Stimulated activated CD4-positive, alpha-beta T cell treated with anti-CD3 and anti-CD28 coated beads, Interleukin-1b, Interleukin-23, amount 100 ng/mL, for 4 hours (primary cell): ENCODE results near the gene EXOC6B.

ENCODE experiments used
- DNase-seq, 2 donors: peaks; one replicate each; pipeline ENCODE4 v3.0.0-alpha.2; 2020; ENCODE audit warnings: low read depth in 2 of 2

Gene EXOC6B

DNA sequence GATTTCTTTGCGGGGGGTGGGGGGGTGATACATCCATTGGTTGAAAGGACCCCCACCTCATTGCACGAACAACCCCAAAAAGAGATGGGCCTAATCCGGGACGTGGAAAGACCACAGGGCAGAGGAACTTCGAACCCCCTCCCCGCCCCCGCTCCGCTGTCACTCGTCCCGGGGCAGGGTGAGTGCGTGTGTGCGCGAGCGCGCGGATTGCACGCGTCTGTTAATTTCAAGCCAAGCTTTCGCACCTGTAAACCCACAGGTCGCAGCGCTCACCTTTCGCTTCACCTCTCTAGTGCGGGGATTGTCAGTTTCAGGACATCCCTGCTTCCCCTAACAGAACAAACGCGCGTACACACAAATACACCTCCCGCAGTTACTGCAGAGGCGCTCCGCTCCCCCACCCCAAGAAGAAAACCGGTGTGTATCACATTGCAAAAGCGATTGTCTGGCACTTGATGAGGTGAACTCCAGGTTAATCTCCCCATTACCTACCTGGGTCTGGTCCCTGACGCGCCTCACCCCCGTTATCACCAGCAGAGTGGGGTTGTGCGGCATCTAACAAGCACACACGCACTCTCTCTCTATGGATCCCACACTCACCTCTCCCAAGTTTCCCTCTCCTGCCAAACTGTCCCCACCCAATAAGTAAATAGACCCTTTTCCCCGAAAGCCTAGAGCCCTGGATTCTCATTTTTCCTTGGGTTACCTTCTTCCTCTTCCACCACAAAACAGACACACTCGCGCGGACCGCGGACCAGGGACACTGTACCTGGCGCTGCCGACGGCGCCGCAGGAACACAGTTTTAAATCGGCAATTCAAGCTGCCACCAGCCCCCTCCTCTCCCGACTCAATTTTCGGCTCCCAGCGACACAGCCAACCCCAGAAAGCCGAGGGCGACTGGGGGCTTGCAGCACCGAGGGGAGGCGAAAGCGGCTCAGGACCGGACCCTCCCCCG is 679.2 kb downstream of the EXOC6B start:
- no peak for DNase-seq

DNA sequence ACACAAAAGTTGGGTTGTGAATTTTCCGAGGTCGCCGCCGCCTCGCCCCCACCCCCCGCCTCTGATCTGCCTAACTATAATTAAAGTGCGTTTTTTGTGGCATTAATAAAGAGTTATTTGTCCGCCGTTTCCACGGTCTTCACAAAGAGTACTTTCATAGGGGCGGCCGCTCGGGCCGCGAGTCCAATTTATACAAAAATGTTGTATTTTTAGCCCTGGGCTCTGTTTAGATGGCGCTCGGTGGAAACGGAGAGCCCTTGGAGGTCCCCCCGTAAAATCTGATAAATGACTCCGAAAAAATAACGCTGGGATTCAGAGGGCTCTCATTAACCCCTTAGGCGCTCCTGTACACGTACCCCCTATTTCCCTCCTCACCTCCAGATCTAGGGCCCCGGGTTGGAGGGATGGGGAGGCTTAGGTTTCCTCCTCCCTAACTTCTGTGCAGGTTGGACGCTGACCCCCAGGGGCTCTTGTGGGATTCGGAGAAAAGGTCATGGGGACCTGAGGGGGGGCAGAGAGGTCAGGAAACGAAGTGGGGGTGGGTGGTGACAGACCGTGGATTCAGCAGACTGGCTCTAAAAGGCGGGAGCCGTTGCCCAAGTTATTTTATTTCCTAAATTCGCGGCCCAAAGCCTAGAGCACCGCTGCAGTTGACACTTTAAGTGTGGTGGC is 680.0 kb downstream of the EXOC6B start:
- DNase-seq: no peak

DNA sequence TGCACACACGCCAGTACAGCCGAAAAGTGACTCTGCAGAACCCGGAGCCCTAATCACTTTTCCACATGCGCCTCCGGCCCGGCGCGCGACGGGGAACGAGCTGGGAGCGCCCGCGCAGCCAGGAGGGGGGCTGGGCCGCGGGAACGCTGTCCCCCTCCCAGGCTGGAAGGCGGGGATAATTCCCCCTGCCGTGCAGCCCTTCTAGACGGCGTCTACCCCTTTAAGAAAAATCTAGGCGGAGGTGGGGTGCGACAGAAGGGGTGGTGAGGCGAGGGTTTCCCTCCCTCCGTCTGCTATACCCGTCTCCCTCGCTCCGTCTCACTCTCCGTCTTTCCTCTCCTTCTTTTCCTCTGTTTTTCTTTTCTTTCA is 680.6 kb downstream of the EXOC6B start:
- DNase-seq: no peak

DNA sequence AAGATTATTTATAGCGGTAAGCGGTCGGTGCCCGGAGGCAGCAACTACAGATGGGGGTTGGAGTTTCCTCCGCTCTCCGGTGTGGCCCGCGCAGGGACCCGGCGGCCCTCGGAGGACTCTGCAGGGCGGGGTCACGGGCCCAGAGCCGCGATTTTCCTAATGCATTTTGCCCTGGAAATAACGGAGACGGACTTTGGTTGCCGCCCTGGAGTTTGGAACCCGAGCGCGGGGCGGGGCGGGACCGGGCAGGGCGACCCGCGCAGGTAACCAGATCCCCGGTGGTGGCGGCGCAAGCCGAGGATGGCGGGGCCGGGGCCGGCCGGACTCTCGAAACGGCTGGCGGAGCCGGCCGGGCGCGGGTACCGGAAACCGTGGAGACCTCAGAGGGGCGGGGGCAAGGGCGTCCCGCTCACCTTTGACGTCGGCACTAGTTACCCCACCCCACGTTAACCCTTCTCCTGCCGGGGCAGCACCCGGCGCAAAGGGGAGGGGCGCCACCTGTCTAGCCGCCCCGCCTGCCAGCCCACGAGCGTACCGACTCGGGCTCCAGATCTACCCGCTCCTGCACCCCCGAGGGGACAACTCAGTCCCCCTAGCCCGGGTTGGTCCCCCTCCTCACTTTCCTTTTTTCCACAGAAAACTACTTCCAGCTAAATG is 681.1 kb downstream of the EXOC6B start:
- no peak for DNase-seq

DNA sequence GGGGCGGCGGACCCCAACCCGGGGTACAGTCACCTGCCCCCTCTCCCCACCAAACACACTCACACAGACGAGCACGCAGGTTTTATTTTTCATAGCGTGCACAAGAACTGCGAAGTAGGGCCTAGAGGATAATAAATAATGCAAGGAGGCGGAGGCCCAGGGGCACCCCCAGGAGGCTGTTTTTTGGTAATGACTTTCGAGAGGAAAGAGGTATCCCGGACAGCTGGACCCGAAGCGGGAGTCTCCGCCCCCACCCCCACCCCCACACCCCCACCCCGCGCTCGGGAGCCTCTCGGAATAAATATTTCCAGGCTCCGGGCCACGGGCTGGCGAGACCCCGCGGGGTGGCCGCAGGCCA is 681.6 kb downstream of the EXOC6B start:
- DNase-seq: no peak

DNA sequence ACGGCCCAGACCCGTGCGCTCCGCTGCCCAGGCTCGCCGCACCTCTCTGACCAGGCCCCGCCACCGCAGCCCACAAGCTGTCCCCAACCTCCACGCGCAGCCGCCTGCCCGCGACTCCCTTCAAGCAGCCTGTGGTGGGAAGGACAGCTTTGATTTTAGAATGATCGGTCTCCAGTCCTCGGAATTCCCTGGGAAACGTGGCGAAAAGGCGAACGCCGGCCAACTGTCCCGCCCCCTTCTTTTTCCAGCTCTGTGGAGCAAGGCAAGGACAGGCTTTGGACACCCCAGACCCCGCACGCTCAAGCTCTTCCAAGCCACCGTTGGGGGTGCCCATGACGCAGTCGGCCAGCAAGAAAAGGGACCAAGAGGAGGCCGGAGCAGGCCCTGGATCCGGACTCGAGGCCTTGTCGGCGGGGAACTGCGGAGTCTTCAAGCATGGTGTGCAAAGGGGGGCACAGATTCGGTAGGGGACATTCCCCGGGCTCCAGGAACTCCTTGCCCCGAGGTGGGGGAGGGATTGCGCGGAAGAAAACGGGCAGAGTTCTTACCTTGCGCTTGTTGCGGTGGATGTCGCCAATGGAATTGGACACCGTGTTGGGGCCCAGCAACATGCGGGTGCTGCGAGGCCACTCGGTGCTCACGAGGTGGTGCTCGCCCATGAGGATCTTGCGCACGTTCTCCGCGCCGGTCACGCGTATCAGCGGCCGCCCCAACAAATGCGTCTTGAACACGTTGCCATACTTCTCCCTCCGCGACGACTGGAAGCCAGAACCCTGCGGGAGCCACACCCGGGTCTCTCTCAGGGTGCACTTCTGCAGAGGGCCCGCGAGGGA is 682.2 kb downstream of the EXOC6B start:
- no peak for DNase-seq

DNA sequence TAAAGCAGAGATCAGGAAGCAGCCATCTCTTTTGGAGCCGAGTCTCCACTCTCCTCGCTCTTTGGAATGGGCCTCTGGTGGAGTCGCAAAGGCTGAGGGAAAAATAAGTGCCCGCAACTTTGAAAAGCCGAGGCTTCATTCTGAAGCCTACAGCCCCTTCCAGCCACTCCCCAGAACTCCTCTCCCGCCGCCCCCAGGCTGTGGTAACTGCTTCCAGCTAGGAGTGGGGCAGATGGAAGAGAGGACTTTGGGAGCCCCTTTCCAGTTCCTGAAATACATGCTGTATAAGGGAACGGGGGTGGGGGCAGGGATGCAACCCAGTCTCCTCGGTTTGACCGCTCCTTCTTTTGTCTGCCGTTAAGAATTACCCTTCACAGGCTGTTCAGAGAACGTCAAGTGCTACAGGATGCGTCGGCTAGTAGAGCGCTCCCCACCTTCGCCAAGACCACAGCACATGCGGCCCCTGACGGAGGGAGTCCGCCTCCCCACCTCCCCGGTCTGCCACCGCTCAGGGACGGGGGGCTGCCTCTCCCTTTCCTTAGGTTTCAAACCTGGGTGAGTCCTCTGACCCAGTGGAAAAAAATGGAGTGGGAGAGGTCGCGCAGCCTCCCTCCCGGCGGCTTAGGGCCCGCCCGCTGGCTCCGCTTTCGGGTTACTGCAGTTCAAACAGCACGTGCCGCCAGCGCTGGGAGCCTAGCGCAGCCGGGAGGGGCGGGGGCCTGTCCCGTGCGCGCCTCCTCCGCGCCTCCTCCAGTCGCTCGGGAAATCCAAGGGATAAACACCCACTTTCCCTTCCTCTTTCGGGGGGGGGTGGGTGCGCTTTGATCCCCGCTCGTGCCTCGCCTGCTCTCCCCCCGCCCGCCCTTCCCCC is 683.0 kb downstream of the EXOC6B start:
- DNase-seq: no peak

DNA sequence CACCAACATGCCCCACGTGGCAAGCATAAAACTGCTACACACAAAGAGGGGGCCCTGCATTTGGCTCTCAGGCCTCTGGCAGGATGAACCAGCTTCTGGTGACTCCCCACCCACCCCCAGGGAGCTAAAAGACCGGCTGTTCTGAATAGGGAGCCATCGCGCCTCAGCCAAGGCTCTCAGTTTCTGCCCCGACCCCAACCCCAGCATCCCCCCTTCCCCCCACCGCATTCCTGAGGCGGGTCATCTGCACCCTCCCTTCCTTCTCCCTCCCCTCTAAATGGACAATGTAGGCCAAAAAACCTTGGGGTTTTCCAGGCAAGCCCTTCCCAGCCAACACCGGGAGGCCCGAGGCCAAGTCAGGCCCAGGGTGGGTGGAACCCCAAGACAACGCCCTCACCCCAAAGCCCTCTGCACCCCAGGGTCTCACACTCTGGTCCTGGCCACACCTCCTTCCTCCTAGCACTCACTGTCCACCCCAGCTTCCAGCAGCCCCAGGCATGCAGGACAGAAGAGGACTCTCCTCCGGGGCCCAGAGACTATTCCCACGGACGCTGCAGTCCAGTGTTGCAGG is 683.9 kb downstream of the EXOC6B start:
- no peak for DNase-seq

DNA sequence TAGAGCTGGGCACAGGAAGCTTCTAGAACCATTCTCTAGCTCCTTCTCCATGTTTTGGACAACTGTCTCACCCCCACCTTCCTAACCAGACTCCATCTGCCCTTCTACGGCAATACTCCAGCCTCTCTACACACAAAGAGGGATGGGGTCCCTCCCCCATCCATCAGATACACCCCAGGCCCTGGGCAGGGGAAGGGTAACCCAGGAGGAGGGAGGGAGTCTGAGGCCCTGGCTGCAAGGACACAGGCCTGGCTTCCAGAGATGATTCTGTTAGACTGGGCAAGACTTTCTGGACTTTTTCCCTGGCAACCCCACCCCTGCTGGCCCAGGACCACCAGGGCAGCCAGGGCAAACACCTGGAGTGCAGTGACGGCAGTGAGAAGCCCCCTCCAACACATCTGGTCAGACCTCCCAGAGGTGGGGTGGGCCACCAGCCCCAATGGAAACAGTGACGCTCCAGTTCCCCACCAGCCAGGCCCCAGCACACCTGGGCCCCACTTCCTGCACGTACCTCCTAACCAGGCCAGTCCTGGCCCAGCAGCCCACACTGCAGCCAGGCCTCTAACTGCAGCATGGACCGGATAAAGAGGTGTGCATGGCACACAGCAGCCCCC is 684.7 kb downstream of the EXOC6B start:
- DNase-seq: no peak

DNA sequence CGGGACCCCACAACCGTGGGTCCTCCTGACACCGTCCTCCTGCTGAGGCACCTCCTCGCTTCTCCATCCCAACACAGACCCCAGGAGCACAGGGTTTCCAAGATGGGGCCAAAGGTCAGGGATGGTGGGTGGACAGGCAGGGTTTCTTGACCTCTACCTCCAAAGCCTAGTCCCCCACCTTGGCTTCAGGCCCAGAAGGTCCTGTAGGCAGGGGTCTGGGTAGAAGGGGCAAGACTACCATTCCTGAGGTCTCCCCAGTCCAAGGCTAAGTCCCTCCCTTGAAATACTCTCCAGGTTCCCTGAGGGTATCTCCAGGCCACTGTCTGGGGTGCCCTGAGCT is 685.2 kb downstream of the EXOC6B start:
- DNase-seq: no peak

DNA sequence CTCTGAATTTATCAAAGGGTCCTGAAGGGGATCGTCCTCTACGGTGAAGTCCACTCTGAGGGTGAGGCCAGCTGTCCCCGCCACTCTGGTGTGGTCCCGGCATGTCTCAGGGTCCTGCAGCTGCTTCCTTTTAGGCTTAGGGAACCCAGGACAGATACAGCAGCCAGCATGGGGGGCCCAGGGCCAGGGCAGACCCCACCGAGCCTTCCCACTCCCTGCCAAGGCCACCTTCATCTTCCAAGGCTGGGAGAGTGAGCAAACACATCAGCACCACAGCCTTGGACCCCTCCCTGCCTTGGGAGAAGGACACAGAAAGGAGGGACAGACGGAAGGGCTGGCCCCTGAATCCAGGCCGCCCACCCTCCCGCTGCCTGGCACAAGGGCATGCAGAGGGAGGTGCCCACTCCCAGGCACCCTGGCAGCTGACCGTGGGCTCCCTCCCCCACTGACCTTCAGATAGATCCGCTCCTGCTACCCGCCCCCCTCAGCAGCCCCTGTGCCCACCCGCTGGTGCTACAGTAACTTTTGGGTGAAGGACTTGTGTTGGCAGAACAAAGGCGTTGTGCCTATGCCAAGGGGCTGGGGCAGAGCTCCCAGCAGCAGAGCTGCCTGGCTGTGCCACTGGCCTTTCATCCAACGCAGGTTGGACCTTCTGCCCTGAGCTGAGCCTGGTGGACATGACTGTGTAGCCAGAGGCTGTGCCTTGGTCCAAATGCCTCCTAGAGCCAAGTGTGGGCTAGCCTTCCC is 685.8 kb downstream of the EXOC6B start:
- no peak for DNase-seq

DNA sequence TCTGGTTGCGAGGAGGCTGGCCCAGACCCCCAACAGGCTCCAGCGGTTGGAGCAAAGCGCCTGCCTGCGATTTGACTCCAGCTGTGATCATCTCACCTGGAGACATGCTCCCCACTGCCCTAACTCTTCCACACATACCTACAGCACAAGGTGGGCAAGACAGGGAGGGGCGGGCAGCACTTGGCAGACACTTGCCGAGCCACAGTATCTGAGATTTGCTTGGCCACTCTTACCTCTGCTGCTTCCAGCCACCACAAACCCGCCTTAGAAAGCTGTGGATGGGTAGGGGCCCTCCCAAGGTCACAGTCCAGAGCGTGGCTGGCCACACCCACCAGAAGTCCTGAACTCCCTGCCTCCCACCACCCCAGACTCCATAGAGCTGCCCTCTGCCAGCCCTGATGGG is 686.4 kb downstream of the EXOC6B start:
- DNase-seq: no peak

DNA sequence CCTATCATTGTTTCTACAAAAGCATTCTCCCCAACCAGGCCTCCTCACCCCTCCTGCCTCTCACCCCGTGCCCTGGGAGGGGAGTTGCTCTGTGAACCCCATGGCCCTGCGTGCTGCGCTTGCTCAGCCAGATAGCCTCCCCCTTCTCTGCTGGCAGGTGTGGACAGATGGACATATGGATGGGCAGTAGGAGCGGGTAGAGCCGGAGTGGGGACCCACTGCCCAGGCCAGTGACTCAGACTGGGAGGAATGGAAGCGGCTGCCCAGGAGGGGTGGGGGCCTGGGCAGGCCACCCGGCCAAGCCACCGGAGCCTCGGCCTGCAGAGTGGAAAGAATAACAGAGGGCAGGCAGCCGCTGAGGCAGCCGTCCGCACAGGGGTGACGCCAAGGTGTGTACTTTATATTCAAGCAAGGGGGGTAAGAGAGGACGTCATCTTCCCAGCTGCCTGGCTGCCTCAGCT is 686.9 kb downstream of the EXOC6B start:
- no peak for DNase-seq

DNA sequence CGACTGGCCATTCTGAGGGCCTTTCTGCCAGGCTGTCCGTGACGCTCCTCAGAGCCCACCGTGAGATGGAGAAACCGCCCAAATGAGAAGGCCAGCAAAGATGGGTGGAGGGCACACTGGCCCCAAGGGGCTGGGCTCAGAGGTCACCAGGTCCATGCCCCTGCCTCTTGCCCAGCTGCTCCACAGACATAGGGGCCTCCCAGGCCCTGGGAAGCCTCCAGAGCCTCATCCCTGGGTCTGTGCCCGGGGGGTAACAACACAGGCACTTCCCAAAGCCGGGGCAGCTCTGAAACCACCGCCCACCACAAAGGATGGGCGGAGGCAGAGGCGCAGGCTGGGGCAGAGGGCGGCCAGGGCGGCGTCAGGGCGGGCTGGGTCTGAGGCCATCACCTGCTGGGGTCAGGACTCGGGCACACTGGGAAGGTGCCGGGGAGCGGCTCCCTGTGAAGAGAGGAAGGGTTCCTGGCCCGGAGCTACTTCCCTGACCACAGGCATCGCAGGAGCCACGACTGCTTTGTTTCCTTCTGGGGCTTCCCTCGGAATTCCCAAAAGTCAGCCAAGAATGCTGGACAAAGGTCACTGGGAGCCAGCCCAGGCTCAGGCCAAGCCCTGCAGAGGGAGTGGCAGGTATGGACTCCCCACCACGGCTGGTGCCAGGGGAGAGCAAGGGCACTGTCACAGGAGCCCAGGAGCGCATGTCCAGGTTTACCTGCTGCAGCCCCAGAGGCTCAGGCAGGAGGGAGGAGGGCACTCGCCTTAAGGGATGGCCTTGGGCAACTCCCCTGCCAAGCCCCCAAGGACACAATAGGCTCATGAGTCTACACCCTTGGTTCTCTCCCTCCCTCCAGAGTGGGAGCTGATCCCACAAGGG is 687.6 kb downstream of the EXOC6B start:
- no peak for DNase-seq

DNA sequence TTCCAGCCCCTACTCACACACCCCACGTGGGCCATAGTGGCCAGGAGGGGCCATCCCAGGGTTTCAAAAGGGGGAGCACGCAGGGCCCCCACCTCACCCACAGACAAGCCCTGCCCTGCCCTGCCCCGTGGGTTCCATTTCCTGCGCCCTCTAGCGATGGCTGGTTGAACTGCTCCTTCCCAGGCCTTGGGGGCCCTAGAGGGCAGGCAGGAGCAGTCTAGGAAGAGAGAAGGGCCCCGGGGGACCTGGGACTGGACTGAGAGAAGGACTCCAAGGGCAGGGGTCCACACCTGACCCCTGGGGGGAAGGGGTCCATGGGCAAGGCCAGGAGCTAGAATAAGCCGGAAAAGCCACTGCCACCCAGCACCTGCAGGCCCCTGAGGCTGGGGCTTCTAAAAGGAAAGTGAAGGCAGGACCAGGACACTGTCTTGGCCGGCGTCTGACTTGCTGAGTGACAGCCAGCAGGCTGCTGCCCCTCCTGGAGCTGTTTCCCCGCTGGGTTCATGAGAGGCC is 688.3 kb downstream of the EXOC6B start:
- DNase-seq: peak; percentile 56 to 66

DNA sequence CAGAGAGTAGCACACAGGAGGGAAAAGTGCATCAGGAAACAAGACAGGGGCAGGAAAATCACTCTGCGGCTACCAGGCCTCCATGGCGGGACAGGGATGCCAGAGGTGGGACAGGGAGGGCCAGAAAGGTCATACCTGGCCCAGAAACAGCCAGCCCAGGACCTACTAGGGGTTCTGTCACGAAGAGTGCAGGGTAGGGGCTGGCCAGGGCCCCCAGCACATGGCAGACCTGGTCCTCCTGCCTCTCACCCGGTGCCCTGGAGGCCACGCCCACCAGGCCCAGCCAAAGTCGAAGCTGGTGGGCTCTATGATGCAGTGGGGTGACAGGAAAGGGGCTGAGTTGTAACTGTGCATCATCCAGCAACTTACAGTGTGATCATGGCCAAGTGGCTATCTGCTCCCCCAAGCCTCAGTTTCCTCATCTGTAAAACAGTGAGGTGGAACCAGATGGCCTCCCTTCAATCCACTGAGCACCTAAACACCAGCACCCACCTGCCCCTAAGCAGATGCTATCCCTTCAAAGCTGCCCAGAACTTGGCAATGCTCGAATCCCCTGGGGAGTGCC is 688.8 kb downstream of the EXOC6B start:
- DNase-seq: no peak

DNA sequence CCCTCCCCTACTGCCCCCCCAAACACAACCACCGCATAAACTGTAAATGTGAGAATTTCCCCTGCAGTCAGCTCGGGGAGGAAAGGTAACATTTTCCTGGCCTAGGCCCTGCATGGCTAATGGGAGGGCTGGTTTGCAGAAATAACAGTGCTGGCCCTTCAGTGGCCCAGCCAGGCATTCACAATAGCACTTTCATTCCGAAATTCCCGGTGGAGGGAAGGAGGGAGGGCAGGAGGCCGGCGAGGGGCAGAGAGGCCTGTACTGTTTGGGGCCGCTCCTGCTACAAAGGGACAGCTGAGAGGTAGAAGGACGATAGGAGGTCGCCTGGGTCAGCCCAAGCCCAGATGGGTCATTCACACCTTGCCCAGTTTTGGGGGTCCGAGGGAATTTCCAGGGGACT is 689.5 kb downstream of the EXOC6B start:
- DNase-seq: no peak

DNA sequence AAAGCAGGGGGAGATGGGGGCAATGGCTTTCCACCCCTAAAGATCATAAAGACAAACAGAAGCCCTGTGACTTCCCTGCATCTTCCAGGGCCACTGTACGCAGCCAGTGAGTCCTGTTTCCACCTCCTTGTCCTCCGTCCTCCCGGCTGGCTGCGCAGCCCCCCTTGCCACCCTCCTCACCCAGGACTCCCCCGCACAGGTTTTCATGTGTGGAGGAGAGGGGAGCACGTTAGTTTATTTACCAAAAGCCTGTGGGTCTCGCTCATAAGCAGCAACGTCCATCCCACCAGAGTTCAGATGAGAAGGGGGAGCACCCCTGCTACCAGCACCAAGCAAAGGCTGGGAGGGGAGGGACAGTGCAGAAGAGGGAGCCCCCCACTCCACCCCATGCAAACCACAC is 689.9 kb downstream of the EXOC6B start:
- DNase-seq: no peak
